ENCODE data around the gene GALNT7.
"Not testable (repeated sequence)": the region's sequence is repeated elsewhere in the genome, so short reads cannot be mapped to it uniquely, and the experiment has no call there.

Gene GALNT7

DNA sequence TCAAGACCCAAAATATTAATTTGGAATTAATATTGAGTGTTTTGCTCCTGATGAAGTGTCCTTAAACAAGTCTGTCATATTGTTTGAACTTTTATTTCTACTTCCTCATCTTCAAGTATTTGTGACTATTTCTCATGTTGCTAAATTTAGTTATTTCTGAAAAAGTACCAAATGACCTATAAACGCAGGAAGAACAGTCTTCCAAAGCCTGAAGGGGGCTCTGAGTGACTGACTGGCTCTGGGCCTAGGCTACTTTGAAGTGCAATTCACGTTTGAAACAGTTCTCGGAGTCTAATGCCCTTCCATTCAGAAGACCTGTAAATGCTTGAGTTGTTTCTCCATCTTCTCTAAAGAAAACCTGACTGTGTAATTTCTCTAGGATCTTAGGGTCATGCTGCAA is 26.5 kb downstream of the GALNT7 start:
- DNase-seq (ENCODE audit: low spot score) = no peak

DNA sequence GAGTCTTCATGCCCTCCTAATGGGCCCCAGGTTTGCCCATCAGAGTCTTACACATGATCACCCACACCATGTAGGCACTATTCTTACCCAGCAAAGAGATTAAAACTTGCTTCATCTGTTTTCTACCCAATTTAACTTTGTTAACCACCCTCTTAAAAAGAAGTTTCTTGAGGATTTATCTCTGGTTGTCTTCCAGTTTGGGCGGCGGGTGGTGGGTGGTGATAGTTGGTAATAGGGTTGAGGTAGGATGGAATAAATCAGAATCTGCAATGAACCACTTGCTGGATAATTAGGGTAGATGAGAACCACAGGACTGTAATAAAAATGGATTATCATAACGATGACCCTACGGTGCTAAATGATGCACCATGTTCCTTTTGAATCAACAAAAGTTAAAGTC is 30.9 kb downstream of the GALNT7 start:
- DNase-seq (ENCODE audit: low spot score) = no peak

GRCh38 chr4:173200103-173200884 is 31.7 kb downstream of the GALNT7 start:
- no peak for DNase-seq (ENCODE audit: low spot score)

DNA sequence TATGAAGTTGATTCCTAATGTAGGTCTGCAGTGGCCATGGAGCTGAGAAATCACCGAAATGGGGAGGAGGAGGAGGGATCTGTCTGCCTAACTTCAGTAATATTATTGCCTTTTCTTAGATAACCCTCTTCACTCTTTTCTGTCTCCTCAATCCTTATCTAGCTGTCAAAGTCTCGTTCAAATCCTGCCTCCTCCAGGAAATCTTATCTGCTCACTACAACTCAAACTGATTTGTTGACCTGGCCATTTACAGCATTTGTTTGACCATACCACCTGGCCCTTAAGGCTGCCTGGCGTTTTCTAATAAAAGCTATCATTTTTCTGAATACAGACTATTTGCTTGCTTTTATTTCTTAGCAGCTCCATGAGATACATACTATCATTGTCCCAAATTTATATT is 33.8 kb downstream of the GALNT7 start:
- no peak for DNase-seq (ENCODE audit: low spot score)

DNA sequence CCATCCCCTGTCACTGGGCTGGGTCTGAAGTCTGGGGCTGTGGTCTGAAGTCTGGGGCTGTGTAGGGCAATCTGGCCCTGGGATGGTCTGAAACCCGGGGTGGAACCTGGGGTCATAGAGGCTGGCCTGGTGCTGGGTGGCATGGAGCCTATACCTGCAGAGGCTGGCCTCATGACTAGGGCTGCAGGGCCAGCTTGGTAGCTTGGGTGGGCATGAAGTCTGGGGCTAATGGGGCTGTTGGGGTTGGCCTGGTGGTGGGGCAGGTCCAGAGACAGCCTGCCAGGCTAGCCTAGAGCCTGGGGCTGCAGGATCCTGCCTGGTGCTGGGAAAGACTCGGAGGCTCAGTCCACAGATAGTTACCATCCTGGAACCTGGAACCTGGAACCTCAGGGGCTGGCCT is 37.0 kb downstream of the GALNT7 start:
- DNase-seq (ENCODE audit: low spot score) = no peak

GRCh38 chr4:173208420-173208819 is 39.8 kb downstream of the GALNT7 start:
- DNase-seq (ENCODE audit: low spot score) = no peak

DNA sequence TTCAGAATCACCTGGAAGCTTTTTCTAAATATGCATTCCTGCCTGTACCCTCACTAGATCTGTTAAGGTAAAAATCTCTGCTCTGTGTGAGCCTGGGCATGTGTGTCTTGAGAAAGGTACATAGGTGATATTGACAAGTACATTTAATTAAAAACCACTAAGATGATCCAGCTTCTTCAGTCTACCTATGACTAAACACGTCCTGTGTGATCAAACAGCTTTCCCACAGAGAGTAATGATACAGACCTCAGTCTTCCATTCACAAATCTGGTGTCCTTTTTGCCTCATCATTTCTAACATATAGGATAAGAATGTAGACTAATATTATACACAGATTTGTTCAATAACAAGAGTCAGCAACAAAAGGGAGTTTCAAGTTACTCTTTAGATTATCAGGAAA is 42.6 kb downstream of the GALNT7 start:
- no peak for DNase-seq (ENCODE audit: low spot score)

GRCh38 chr4:173211838-173212237 is 43.2 kb downstream of the GALNT7 start:
- no peak for DNase-seq (ENCODE audit: low spot score)

DNA sequence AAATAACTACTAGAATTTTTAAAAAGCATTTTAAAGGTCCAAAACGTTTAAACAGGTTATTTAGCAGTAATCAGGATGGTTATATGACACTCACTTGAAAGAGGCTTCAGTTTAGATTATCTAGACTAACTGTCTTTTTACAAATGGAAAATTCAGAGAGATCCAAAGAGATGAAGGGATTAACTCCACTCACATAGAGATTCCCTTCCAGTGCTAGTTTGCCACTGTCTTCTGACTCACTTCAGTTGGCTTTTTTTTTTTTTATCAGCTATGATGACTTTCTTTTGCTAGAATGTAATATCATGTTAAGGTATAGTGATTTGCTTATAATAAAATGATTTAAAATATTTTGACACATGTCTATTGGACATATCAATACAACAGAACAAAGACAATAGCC is 43.8 kb downstream of the GALNT7 start:
- no peak for DNase-seq (ENCODE audit: low spot score)

DNA sequence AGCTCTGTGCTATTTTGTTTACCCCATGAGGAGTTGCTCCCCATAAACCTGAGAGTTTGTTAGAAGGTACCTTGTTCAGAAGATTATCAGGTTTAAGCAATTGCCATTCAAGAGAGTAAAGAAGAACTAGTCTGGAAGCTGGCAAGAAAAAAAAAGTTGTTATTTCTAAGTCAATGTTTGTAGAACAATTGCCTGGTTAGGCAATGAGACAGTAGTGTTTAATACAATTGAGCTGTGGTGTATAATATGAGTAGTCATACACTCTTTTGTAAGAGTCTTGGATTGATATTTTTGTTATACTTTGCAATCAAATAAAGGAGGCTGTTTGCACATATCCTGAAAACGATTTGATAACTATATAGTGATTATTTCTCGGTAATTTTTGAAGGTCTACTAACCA is 44.7 kb downstream of the GALNT7 start:
- no peak for DNase-seq (ENCODE audit: low spot score)

- no peak for DNase-seq (ENCODE audit: low spot score)
Measured at GRCh38 chr4:173214231-173214630, 45.6 kb downstream of the GALNT7 start.

- DNase-seq (ENCODE audit: low spot score) = no peak
Measured at GRCh38 chr4:173214661-173215060, 46.0 kb downstream of the GALNT7 start.

- DNase-seq (ENCODE audit: low spot score) = no peak
Measured at GRCh38 chr4:173217075-173217474, 48.5 kb downstream of the GALNT7 start.

DNA sequence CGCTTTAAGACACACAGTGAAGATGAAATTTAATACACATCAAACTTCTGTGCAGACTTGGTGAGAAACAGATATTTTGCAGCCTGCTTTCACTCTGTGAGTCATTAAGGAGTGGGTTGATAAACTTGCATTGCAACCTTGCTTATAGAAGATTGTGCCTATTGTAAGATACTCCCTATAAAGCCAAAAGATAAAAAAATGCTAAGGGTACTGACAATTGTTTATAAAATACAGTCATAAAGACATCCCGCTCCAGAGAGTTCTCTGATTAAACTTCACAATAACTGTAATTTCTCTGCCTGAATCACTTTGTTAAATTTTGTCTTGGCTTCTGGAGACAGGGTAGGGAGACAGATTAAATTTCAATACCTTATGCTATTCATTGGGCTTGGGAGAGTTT is 49.1 kb downstream of the GALNT7 start:
- DNase-seq (ENCODE audit: low spot score) = no peak

GRCh38 chr4:173218411-173219125 is 50.0 kb downstream of the GALNT7 start:
- DNase-seq (ENCODE audit: low spot score) = no peak

DNA sequence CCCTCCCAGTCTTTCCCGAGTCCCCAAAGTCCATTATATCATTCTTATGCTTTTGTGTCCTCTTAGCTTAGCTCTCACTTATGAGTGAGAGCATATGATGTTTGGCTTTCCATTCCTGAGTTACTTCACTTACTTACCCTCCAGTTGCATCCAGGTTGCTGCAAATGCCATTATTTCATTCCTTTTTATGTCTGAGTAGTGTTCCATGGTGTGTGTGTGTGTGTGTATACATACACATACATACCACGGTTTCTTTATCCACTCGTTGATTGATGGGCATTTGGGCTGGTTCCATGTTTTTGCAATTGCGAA is 50.5 kb downstream of the GALNT7 start:
- not testable (repeated sequence) for DNase-seq (ENCODE audit: low spot score)

DNA sequence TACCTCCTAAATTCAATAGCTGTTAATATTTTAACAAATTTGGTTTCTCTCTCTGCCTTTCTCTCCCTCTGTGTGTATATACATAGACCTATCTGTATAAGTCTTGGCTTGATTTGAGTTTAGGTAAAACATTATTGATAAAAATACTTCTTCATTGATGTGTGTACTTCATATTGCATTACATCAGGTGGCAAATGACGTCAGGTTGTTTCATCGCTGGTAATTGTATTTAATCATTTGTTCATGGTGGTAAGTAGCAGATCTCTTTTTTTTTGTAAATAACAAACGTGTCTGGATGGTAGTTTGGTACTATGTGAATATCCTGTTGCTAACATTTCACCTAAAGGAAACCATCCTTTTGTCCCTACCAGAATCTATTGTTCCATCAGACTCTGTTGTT is 55.1 kb downstream of the GALNT7 start:
- DNase-seq (ENCODE audit: low spot score) = no peak

- DNase-seq (ENCODE audit: low spot score) = no peak
Measured at GRCh38 chr4:173226401-173226888, 57.8 kb downstream of the GALNT7 start.

- DNase-seq (ENCODE audit: low spot score) = no peak
Measured at GRCh38 chr4:173227756-173228155, 59.1 kb downstream of the GALNT7 start.

DNA sequence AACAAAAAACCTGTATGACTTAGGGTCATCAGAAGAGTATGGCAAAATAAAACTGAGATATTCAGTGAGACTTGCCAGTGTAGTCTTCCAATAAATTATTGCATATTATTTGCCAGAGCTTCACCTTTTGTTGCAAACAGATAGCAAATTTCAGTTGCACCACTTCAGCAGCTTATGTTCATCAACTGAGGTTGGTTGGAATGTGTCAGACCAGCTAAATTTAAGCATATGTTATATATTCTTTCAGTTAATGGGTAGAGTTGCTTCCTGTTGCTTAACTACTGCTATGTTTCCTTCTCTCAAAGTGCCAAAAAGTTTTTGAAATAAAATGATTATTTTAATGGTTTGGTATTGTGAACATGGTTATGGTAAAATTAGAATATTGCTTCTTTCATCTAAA is 61.5 kb downstream of the GALNT7 start:
- DNase-seq (ENCODE audit: low spot score) = no peak

GRCh38 chr4:173231916-173232315 is 63.3 kb downstream of the GALNT7 start:
- DNase-seq (ENCODE audit: low spot score) = no peak

GRCh38 chr4:173233857-173234256 is 65.2 kb downstream of the GALNT7 start:
- no peak for DNase-seq (ENCODE audit: low spot score)

- no peak for DNase-seq (ENCODE audit: low spot score)
Measured at GRCh38 chr4:173235050-173235449, 66.4 kb downstream of the GALNT7 start.

DNA sequence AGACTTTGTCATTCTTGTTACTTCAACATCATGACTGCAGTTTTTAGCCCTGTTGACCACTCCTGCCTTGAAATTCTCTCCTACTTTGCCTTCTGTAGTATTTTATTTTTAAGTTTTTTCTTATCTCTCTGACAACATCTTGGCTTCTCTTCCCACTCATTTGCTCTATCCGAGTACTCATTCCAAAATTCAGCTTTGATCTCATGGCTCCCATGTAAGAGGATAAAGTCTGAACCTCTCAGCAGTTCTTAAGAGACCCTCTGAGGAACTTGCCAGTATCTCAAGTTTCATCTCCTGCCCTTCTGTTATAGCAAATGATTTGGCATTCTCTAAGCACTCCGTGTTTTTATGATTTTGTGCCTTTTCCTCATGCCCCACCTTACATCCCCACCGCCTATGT is 67.7 kb downstream of the GALNT7 start:
- DNase-seq (ENCODE audit: low spot score) = no peak

All from CD4-positive, alpha-beta T cell treated with Interleukin-6 at 100 ng/mL for 8 hours (primary cell).